HG03432 (cell line): ENCODE data around the gene TEPSIN.
"Not testable (repeated sequence)": the region's sequence is repeated elsewhere in the genome, so short reads cannot be mapped to it uniquely, and the experiment has no call there.

Experiments
- ATAC-seq: cut with Tn5 transposase; IDR thresholded peaks from one replicate; pipeline ENCODE4 v1.9.1; 2021; ENCODE audit warnings: mild to moderate bottlenecking, moderate library complexity; ENCODE audit not compliant: unreplicated experiment

TEPSIN gene

DNA sequence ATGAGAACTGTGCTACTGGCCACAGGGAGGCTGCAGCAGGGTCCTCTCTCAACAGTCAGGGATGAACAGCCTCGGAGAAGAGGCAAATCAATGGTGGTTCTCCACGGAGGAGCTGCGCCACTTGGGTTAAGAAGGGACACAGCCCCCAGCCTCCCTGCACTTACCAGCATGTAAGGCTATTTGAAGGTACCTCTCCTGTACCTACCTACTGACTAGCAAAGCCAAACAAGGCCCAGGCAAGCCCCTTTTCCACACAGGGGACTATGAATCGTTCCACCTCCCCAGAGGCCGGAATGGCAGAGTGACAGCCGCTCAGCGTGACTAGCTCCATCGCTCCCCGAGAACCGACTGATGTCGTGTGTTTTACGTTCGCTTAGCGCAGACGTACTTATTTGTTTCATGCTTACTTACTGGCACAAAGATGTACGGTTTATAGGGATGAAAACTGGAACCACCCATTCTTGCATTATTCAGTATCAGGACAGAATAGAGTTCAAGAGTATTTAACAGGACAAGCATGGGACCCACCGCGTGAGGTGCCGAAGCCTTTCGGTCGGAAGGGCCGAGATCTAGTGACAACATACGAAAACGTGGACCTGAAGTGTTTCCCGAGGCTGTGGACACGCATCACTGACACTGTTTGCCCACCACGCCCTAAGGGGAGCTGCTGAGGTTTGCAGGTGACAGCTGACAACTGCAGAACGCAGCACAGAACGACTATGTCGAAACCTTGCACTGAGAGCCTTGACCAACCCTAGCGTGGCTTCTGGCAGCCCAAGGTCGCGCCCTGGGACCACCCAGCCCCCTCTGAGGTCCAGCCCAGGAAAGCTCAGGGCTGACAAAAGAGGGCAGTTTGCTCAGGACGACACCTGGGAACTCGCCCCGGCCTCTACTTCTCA lies 1.0 kb downstream of the TEPSIN start:
- no peak for ATAC-seq

DNA sequence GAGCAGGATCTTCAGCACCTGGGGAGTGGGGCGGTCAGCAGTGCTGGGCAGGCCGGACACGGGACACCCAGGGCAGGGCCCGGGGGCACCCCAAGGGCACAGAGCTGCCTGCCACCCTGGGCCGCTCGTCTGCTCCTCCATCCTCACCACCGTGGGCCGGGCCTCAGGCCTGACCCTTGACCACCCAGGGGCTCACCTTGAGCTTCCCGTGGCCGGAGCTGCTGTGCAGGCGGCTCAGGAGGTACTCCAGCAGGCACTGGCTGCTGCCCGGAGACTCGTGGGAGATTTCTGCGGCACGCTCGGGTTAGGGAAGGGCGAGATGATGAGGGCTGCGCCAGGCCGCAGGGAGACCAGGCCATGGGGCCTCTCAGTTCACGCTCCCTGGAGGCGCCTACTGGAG lies 2.1 kb downstream of the TEPSIN start:
- ATAC-seq, result no peak

DNA sequence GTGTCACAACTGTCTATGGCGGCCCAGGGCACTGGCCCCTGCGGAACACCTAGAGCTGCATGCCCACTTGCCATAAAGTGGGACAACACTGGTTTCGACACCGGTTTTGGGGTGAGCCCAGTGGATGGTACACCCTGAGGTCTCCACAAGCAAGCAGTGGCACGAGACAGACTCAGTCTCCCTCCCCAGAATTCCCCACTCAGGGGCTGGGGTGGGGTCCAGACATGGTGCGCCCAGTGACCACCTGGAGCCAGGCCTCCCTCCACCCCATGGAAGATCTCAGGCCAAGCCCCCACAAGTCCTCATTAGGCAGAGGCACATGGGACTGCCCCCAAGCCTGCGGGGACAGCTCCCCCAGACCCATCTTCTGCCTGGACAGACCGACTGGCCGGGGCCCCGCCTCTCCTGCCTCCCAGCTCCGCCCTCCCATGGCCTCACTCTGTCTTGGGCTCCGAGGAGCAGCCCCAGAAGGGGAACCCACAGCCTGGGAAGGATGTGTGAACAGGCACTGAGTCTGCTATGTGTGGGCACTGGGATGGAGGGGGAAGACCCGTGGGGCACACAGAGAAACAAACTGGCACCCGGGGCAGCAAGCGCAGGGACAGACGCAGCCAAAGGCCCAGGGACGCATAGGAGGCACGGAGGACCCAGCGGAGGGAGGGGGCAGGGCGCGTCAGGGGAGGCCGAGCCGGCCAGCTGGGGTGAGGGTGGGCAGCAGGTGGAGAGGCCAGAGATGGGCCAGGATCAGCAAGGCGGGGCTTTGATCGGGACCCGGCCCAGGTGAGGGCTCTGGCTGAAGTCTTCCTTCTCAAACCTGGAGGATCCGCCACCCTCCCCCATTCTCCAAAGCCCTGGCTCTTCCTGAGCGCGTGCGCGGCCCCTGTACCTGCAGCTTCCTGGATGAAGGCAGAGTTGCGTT lies 2.8 kb downstream of the TEPSIN start:
- ATAC-seq, result no peak

DNA sequence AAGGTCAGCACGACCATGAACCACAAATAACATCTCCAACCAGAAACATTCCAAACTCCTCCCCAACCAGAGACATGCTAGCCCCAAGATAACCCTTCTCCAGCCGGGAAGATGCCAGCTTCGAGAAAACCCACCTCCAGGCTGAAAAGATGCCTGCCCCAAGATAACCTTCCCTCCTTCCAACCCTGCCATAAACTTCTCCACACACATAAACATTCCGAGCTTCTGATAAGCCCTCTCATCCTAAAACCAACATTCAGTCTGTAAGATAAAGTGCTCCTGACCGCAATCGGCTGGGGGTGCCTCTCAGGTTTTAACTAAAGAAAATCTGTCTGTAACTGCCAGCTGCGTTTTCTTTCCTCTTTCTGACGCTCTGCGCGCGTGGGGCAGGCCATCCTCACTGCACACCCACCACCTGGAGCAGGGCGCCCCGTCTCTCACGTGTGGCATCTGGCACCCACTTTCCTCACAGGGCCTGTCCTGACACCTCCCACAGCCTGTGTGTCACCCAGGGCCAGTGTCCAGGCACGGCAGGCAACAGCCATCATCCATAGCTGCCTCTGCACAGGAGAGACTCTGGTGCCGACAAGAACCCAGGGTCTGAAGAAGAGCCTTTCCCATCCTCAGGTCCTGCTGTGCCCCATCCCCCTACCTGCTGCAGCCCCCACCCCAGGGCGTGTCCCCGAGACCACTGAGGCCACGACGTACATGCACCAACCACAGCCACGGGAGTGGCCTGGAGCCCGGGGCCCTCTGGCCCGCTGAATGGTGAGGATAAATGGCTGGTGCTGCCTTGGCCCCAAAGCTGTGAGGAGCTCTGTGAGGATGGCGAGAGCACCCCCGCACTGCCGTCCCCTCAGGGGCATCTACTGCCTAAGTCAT lies 3.7 kb downstream of the TEPSIN start:
- no peak for ATAC-seq

DNA sequence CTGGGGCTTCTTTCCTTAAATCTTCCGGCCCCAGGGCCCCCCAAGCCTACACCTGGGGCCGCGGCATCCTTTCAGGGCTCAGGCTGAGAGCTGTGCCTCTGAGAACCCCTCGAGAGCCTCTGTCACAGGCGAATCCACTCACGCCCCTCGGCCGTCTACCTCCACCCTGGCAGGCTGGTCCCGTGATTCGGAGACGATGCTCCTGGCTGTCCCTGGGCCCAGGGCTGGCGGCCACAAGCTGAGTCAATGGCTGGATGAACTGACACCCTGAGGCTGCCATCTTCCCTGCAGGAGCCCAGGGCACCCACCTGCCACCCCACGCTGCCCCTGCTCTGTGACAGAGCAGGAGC lies 4.4 kb downstream of the TEPSIN start:
- ATAC-seq, result no peak

DNA sequence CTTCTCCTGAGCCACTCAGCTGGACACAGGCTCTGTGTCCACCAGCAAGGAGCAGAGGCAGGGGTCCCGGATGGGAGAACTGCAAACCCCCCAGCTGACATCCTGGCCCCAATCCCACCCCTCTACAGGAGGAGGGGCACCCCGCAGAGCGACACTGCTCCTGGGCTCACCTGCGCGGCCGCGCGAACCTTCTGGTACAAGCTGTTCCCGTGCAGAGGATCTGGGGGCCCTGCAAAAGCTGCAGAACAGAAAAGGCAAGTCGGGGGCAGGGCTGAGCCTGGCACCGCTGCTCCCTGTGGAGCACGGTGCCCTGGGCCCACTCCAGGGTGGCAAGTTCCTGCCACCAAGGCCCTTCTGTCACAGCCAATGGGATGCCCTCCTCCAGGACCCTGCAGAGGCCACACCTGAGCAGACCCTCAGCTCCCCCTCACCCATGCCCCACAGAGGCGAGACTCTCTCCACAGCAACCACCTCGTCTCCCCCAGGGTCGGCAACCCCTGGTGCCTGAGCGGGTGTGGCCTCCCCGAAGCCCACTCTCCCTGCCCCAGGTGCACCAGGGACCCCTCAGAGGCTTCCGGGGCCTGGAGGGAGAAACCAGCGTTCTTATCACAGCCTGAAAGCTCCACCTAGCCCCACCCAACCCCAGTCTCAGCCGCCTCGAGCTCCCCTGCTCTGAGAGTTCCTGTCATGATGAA lies 4.9 kb downstream of the TEPSIN start:
- no peak for ATAC-seq

DNA sequence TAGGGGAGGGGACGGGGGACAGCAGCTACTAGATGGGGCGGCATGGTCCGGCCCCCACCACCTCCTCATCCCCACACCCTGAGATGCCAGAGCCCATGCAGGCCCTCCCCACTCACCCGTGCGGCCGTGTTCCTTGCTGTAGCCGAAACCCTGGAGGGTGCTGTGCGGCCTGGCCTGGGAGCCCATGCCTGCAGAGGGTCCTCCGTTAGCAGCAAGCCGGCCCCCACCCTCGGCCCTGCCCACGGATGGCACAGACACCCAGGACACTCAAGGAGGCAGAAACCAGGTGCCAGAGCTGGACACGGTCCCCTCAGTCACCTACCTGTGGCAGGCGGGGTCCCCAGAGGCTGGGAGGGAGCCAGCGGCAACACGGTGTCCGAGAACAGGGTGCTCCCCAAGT lies 5.5 kb downstream of the TEPSIN start:
- no peak for ATAC-seq

DNA sequence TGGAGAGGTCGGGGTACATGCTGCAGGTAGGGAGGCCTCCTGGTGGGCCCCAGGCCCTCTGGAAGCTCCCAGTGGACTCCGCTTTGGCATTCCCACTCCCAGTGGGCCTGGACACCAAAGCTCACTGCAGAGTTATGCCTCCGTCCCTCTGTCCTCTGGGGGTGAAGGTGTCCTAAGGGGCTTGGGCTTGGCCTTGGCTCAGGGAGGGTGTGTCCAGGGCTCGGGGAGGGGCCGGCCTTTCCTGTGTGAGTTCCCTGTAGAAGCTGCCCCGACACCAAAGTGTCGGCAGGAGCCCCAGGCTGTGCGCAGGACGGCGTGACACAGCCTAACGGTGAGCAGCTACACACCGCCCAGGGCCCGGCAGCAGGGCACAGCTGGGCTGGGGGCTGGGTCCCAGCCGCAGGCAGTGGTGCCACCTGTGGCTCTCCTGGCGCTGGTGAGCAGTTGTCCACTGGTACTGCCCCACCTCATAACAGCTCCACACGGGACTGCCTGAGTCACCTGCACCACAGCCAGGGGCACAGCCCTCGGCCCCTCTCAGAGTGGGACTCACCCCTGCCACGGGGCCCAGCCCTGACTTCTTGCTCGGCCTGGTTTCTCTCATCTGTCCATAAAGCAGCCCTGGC lies 6.1 kb downstream of the TEPSIN start:
- ATAC-seq, result no peak

DNA sequence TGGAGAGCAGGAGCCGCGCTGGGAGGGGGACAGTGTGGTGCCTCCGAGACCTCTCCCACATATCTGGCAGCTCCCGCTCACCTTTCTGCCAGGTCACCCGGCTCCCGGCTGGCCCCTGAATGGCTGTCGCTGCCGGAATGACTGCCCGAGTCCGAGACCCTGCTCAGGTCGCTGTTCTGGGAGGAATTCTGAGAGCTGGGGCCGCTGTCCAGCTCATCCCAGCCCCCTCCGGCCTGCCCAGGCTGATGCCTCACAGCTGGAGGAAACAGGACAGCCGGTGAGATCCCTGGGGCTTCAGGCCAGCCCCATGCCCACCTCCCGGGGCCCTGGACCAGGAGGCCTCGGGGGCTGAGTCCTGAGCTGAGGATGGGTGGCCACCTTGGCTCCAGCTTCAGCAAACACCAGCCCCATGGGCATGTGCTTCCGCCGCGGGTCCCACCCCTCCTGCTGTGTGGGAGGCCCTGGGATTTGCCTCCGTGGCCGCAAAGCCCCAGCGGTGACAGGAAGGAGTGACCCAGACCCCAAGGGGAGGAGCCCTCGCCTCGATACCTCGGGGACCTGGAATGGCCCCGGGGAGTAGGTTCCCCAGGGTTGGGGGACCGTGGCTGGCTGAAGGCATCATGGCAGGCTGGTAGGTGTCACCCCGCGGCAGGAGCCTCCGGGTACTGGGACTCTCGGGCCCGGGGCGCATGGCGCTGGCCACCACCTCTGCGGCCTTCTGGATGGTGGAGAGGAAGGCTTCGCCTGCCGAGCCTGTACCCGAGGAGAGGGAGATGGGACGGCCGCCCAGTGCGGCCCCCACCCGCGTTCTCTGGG lies 6.9 kb downstream of the TEPSIN start:
- no peak for ATAC-seq

DNA sequence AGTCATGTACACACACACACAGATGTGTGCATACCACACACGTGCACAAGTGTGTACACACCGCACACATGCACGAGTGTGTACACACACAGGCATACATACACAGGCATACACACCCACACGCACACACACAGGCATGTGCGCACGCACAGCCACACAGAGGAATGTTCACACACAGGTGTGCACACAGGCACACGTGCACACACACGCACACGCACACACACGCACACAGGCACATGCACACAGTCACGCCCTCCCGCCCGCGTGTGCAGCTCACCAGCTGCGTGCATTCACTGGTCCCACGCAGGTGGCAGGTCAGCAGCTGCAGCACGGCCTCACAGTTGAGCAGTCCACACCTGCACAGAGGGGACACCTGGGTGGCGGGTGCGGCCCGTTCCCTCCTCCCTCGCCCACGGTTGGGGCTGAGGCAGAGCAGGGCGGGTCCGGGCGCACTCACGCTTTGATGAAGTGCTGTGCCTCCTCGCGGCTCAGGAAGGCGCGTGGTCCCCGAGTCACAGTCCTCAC lies 7.7 kb downstream of the TEPSIN start:
- no peak for ATAC-seq

DNA sequence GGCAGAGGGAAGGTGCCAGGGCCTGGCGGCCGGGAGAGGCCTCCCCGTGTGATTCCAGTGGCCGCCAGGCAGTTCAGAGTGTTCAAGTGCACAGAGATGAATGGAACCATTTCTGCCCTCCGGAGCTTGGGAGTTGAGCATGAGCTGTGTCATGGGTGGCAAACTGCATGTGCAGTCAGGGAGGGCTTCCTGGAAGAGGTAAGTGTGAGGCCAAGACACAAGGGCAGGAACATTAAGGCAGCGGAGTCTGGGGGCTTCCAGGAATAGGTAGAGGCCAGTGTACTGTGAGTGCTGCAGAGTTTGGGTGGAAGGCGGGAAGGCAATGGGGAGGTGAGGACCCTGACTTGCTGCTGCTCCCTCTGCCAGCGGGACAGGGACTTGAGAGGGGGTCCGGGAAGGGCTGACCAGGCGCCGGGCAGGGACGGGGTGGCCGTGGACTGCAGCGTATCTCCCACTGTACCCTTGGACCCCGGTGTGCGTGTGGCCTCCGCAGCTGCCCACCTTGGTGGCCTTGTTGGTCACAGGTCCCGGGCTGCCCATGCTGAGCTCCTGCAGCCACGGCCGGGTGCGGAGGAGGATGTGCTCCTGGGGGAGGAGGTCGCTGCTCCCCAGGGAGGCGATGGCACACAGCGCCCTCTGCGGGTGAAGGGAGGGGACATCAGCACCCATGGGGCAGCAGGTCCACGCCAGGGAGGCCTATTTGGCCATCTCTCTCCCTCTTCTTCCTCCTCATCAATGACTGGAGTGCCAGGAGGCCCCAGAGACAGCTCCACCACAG lies 8.6 kb downstream of the TEPSIN start:
- no peak for ATAC-seq

DNA sequence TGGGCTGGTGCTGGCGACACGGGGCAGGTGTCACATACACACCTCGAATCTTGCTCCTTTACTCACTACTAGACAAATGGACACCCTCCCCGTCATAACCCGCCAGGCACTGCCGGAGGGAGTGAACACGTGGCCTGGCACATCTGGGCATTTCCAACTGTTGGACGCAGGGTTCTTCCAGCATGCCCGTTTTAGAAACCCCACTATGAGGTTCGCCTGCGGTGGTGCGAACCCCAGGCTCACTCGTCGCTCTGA lies 9.3 kb downstream of the TEPSIN start:
- no peak for ATAC-seq

DNA sequence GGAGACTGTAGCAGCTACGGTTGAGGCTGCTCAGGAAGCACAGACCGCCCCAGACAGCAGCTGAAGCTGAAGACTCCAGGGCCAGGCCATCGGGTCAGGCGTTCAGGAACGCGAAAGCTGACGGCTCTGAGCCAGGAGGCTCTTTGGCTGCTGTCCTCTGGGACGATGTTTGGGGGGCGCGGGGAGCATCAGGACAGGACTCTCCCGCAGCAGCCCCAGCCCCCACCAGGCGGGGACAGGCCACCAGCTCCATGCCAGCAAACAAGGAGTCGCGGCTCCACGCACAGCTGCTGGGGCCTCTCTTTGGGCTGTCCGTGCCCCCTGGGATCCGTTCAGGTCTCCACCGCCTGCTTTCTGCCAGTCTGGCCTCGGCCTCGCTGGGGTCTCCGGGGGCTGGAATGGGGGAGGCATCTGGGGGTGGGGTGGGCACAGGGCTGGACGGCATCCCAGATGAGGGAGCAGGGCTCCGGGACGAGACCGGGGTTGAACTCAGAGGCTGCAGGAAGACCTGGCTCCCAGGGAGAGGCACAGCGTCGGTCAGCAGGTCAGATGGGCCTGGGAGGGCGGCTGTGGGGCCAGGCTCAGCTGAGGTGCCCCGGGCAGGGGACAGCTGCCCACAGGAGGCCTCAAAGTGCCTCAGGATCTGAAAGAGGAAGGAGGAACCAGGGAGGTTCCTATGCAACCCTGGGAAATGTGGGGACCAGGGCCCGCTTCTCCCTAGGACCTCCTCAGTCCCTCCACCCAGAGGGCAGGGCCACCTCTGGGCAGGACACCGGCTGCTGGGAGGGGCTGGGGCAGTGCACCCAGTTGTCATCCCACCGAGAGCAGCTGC lies 9.8 kb downstream of the TEPSIN start:
- no peak for ATAC-seq

DNA sequence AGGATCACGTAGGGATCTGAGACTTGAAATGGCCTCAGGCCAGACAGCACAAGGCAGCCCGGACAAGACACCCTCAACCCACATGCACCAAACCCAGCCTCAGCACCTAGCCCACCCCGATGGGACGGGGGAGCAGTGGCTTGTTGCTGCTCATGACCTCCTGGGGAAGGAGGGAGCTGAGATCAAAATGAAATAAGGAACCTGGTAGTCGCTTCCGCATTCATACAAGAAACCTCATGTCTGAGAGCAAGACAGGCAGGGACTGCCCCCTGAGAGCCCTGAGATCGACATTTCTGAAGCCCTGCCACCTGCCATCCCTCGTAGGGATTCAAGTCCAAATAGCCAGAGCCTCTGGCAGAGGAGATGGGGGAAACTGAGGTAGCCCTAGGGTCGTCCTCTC lies 10.4 kb downstream of the TEPSIN start:
- no peak for ATAC-seq

DNA sequence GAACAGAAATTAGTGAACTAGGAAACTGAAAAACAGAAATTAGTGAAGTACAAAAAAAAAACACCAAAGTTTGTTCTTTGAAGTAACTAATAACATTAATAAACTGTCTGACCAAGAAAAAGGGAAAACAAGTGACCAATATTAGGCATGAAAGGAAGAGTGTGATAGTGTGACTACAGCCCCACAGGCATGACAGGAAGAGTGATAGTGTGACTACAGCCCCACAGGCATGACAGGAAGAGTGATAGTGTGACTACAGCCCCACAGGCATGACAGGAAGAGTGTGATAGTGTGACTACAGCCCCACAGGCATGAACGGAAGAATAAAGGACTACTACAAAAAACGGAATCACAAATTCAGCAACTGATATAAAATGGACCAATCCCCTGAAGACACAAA lies 11.2 kb downstream of the TEPSIN start:
- not testable (repeated sequence) for ATAC-seq

DNA sequence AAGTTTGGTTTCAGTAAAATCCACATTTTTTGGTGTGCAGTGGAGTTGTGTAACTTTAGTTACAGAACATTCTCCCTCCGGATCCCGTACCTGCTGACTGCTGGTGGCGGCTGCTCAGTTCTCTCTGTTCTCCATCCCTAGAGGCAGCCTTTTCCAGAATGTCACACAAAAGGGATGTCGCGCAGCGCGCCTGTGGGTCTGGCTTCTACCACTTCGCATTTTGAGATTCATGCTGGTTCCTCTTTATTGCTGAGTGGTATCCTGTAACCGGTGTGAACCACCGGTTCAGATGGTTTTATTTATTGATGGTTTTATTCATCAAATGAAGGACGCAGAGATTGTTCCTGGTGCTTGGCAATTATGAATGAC lies 15.1 kb downstream of the TEPSIN start:
- ATAC-seq, result no peak

DNA sequence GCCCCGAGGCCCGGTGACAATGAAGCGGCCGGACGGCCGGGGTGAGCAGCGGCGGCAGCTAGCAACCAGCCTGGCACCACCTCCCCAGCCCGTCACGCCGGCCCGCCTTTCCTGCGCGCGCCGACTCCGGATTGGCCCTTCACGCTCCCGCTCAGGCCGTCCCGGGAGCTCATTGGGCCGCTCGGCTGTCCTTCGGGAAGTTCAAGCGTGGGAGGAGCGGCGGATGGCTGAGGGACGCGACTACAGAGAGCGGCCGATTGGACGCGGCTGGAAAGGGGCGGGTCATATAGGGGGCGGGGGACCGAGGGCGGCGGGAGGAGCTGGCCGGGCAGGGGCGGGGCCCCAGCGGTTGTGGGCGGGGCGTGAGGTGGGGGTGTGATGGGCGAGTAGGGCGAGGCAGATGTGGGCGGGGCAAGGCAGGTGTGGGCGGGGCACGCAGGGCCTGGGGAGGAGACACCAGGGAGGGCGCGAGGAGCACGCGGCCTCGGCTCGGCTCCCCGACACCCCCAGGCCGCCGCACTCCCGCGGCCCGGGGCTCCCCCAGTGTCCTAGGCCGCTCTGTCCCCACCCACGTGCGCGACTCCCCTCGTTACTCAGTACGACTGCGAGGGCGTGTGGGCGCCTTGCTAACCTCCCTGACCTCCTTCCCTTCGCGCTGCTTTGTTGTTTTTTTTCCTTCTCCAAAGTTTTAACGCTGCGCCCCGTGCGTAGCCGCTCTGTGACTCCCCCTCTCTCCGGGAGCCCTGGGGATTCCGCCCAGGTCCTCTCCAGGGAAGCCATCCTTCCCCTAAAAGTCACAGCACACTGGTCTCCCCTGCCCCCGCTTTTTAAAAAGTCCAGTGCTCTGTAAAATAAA lies 15.7 kb downstream of the TEPSIN start, which contains the start of gene CEP131:
Gene CEP131 (minus strand): TSS at position 60 of the 856 bp plus-strand sequence. CDS start 2,909 bp downstream, outside the sequence.
- ATAC-seq, result peak; percentile 92
